Epithelial cell of prostate (primary cell): ENCODE data around the gene SVEP1.
A peak's percentile ranks its signal among the peaks of the same experiment; 100 is the strongest.

Experiments used
- DNase-seq: peaks from one replicate; pipeline ENCODE4 v3.0.0-alpha.2; 2011; ENCODE audit warnings: low read depth, low spot score
- H3K27ac ChIP-seq: fragments of 450-650 bp; 2 replicates; pipeline ENCODE4 v1.5.1; 2017; ENCODE audit warnings: mild to moderate bottlenecking

The SVEP1 gene

DNA sequence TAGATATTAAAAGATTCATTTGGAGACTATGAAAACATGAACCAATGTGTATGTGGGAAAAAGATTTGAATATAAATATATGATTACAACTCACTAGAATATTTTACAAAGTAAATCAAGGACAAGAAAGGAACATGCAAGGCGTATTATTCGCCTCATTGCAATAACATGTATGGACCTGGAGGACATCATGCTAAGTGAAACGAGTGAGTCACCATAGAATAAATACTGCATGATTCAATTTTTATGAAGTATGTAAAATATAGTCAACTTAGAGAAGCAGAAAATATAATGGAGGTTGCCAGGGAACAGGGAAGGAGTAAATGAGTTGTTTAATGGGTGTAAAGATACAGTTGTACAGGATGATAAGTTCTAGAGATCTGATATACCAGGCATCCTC lies 246.8 kb downstream of the SVEP1 start:
- H3K27ac ChIP-seq = no peak overlapping the region

DNA sequence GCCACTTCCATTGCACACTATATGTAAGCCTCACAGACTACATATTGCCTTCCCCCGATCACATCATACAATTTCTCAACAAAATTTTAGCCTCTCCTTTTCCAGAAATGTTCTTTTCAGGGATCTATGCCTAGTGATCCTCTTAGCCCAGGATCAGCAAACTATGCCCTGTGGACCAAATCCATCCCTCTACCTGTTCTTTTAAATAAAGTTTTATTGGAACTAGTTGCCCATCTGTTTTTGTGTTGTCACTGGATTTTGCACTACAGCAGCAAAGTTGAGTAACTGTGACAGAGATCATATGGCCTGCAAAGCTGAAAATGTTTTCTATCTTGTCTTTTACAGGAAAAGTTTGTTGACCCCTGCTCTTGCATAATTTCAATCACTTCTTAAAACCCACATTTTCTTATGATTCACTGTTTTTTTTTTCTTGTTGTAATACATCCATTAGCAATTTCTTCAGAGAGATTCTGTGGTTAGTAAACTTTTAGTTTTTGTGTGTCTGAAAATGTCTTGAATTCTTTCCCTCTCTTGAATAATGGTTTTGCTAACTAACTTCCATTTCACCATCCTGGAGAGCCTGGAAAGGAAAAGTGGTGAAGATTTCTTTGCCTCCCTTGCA lies 248.9 kb downstream of the SVEP1 start:
- no peak overlapping the region for H3K27ac ChIP-seq
- no peak for DNase-seq

More for the DNA sequence above, 246.8 kb downstream of the SVEP1 start:
- DNase-seq = peak; percentile 52

DNA sequence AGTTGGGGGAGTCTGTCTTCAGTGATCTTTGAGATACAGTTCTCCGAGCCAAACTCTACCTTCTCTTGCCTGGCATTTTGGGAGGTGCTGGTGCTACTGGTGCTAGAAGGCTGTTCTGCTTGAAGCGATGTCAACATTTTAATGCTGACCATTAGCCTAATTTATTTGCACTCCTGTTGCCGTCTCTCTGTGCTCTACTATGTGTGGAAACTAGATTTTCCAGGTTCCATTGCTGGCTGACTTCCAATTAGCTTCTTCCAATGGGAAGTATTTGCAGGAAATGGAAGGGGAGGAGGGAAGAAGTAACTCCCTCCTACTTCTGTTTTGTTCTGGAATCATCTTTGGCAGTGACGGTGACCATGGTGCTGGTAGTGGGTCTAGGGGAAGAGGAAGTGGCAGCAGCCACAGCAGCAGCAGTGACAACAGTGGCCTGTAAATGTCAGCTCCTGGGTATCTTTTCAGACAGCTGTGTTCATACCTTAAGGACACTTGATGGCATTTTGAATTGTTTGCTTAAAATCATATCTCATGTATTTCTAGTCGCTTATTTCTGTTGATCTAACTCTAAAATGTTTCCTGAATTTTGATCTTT lies 249.8 kb downstream of the SVEP1 start:
- H3K27ac ChIP-seq = no peak overlapping the region

DNA sequence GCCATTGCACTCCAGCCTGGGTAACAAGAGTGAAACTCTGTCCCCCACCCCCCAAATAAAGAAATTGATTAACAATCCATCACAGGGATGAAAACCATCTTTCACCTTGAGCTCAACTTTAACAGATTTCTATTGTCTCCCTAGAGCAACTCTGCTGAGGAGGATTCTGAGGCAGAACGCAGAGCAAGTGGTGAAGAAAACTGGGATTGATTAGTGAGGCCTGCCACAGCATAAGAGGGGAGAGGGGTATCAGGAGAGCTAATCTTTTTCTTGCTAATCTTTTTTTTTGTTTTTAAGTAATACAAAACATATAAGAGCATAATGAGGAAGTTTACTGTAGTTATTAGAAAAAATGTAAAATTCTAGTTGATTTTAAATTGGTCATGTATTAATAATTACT lies 250.8 kb downstream of the SVEP1 start:
- no peak overlapping the region for H3K27ac ChIP-seq
- DNase-seq = no peak

More for the DNA sequence above, 249.8 kb downstream of the SVEP1 start:
- DNase-seq = no peak

DNA sequence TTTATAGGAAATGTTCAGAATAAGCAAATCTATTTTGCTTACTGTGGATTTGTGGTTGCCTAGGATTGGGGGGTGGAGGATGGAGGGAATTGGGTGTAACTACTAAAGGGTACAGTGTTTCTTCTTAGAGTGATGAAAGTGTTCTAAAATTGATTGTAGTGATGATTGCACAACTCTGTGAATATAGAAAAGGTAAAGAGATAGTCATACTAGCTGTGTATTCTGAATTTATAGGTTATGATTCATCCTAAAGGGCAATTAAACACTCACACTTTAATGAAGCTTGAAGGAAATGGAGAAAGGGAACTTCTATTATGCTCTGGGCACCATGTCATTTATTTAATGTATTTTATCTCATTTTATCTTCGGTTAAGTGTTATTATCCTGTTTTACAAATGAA lies 251.8 kb downstream of the SVEP1 start:
- no peak overlapping the region for H3K27ac ChIP-seq
- DNase-seq = no peak

DNA sequence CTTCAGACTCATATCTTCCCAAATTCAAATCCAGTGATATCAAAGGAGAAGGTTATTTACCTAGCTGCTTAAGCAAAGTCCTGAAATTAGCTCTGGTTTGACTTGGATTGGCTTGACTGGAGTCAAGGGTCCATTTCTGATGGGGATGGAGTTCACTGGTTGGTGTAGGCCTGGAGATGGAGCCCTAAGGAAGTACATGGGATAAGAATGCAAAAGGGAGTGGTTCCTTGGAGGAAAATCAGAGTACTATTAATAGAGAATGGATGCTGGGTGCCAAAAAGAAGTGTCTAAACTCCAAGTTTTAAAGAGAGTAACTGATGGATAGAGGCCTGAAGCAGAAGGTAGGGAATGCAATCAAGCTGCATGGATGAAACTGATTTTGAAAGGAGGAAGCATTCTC lies 255.7 kb downstream of the SVEP1 start:
- no peak overlapping the region for H3K27ac ChIP-seq
- no peak for DNase-seq

DNA sequence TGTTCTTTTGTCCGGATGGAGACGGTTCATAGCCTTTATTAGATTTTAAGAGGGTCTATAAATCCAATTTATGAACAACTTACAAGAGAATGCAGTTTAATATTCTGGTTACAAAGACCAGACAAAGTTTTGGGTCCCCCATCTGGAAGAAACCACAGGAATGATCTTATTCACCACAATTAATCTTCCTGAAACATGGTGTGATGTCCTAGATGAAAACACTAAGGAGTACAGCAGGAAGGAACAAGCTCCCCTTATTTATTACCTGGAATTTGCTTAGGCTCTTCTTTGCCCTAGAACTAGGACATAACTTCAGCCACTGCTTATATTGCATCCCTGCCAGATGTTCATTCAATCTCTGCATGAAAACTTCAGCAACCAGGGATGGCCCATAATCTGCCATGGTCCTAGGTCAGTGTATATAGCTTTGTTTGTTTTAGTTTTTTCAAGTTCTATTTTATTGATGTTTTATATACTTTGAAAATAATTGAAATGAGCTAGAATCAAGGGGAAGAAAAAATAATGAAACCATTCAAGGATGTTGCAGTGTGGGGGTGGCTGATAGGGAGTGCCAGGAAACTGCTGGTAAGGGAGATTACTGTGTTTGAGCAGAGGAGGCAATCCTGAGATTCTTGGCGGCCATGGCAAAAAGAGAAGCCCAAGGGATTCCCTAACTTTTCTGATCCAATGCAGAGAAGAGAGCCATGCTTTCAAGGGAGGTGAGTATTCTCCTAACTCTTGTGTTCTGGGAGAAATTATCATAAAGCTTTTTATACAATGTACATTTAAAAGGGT lies 258.7 kb downstream of the SVEP1 start:
- no peak for DNase-seq
- no peak overlapping the region for H3K27ac ChIP-seq

DNA sequence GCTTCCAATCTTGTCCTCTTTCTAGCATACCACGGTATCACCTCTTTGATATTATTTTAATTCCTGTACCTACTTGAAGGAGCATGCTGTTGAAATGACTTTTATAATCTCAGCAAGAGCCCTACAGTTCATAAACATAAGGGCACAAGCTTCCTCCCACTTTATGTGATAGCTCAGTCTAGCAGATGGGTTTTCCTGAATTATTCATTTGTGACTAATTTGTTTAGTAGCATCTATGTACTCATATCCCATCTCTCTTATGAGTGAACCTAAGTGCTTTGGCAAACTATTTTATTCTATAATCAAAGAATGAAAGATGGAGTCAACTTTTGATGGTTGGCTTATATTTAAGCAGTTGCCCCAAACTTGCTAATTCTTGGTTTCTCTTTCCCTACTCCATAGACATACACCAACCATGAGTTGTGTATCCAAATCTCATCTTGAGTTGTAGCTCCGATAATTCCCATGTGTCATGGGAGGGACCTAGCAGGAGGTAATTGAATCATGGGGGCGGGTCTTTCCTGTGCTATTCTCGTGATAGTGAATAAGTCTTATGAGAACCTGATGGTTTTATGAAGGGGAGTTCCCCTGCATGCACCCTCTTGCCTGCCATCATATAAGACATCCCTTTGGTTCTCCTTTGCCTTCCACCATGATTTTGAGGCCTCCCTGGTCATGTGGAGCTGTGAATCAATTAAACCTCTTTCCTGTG lies 259.6 kb downstream of the SVEP1 start:
- H3K27ac ChIP-seq = no peak overlapping the region

DNA sequence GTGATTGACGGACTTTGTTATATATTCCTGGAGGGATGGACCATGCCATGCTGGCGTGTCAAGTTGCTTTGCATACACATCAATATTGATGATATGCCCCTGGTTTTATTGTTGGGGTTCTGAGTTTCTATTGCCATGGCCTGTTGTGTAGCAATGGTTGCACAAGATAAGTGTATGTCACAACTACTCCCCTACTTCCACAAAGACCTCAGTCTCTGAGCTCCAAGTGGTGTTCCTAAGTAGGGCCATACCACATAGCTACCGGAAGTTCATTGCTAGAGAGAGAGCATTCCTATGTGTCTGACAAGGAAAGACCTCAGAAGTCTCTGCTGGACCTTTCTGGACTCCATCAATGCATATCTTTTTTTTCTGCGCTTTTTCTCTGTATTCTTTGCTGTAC lies 261.6 kb downstream of the SVEP1 start:
- H3K27ac ChIP-seq = no peak overlapping the region
- DNase-seq = no peak

More for the DNA sequence above, 259.6 kb downstream of the SVEP1 start:
- no peak for DNase-seq

DNA sequence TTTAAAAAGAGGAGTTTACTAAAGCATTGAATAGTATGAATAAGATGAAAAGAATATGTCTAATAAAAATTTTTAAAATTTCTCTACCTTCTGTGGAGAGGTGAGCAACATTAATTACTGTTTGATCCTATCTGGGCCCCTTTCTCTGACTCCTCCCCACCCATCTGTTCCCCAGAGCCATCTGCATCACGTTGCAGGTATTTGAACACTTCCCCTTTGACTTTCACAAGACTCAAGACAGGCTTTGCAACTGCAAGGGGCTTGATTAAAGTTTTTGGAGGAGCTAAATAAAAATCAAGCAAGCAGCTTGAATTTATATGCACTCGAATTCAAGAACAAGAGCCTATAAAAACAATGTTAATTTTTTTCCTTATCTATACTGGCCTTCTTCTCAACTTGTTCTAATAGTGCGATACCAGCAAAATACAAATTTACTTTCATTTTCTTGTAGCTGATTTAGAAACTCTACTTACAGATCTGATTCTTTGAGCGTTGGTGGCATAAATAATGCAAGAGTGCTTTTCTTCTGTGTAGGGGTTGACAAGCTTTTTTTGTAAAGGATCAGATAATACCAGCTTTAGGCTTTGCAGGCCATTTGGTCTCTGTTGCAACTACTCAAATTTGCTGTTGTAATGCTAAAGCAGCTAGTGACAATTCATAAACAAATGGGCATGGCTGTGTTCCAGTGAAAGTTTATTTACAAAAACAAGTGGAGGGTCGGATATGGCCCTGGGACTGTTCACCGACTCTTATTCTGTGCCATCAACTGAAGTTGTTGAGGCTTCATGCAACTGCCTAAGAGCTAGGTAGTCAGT lies 263.1 kb downstream of the SVEP1 start:
- no peak overlapping the region for H3K27ac ChIP-seq
- no peak for DNase-seq
